ENCODE data around the gene RGL1.

DNA sequence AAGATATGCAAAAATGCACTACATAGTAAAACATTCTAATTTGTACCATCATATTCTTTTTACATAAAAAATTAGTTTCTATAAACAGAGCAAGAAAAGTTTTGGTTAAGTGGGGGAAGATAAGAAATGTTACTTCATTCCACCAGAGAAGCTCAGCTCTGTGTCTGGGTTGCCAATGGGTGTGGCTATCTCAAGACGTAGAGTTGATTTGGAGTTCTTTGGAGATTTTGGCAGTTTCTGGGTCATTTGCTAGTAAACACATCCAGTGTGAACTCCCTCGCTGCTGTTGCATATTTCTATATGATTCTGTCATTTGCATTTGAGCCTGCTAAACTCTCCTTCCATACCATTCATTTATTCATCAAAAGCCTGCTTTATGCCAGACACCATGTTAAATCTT is 7.2 kb downstream of the RGL1 start:
- TF ChIP-seq, protein P1, sequence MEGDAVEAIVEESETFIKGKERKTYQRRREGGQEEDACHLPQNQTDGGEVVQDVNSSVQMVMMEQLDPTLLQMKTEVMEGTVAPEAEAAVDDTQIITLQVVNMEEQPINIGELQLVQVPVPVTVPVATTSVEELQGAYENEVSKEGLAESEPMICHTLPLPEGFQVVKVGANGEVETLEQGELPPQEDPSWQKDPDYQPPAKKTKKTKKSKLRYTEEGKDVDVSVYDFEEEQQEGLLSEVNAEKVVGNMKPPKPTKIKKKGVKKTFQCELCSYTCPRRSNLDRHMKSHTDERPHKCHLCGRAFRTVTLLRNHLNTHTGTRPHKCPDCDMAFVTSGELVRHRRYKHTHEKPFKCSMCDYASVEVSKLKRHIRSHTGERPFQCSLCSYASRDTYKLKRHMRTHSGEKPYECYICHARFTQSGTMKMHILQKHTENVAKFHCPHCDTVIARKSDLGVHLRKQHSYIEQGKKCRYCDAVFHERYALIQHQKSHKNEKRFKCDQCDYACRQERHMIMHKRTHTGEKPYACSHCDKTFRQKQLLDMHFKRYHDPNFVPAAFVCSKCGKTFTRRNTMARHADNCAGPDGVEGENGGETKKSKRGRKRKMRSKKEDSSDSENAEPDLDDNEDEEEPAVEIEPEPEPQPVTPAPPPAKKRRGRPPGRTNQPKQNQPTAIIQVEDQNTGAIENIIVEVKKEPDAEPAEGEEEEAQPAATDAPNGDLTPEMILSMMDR (IDR thresholded peaks at IDR 0.05; ENCODE audit: extremely low read depth in 1 of 2, insufficient read depth in 1 of 2, low read depth in 1 of 2, low read length in 2 of 2): no peak
- no peak for TF ChIP-seq POLR2AphosphoS5 (IDR thresholded peaks at IDR 0.05; ENCODE audit: insufficient read depth, low read depth, low read length)

All from endothelial cell of umbilical vein (primary cell).